Limb (tissue), 2 donors: Measurements from ENCODE around the gene ZNF337.
"Not testable (repeated sequence)": the region's sequence is repeated elsewhere in the genome, so short reads cannot be mapped to it uniquely, and the experiment has no call there.

Experiments
- DNase-seq, 2 donors: peaks; one replicate each; pipeline ENCODE4 v3.0.0-alpha.2; 2016; ENCODE audit errors: extremely low spot score in 2 of 2

Gene ZNF337

DNA sequence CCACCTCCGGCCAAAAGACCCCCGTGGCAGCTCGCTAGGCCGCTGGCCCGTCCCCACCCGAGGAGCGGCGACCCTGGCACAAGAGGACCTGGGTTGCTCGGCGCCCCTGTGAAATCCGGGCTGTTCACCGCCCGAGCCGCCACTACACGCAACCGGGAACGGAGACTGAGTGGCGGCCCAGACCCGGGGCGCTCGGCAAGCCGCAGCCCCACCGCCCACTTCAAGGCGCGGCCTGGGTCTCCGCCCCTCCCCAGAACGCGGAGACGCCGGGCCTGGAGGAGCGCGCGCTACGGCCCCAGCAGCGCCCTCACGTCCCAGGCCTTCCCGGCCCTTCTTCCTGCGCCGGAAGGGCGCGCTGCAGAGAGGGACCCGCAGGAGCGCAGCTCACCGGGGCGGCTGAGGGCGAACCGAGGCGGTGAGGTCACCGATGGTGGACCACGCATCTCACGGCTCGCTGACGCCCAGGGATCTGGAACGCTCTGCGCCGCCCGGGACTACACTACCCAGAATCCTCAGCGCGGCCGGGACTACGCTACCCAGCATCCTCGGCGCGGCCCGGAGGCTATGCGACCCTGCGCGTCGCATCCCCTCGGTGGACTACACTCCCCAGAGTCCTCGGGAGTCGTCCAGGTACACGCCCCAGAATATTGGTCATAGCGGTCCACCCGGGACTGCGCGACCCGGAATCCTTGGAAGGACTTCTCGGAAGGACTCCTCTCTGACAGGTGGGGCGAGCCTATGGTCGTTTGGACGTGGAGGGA is at the start of gene ZNF337:
TSS of gene ZNF337 (minus strand) at position 483 of the 761 bp plus-strand sequence. CDS start 10,436 bp downstream, outside the sequence.
- peak; percentile 90 to 97 for DNase-seq

DNA sequence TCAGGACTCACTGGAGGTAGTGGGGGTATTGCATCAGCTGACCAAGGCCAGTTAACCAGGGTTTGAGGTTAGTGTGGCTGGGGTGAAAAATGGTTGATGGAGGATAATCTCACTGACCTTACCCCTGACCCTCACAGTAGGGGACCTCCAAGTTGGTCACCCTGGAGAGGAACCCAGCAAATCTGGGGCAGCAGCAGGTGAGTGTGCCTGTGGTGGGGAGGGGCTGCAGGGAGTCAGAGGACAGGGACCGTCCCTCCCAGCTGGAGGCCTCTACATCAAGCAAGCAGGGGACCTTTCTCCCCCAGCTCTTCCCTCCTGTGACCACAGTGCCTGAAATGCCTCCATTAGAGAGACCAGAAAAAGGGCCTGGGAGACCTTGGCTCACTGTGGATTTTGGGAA is 49.1 kb upstream of the ZNF337 start:
- DNase-seq = no peak

DNA sequence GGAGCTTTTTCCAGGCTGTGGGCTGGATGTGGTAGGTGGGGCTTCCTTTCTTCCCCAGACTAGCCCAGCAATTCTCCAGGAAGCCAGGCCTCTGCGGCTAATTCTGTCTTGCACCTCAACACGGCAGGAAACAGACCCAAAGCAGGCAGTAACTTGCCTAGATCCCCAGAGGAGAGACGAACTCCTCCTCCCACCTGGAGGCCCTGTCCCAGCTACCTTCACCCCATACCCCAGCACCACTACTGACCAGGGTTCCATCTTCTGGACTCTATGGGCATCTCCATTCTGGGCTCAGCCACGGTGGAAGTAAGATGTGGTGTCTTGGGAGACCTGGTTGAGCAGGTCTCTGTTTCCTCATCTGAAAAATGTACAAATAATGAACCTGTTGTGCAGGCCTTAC is 48.4 kb upstream of the ZNF337 start:
- no peak for DNase-seq

DNA sequence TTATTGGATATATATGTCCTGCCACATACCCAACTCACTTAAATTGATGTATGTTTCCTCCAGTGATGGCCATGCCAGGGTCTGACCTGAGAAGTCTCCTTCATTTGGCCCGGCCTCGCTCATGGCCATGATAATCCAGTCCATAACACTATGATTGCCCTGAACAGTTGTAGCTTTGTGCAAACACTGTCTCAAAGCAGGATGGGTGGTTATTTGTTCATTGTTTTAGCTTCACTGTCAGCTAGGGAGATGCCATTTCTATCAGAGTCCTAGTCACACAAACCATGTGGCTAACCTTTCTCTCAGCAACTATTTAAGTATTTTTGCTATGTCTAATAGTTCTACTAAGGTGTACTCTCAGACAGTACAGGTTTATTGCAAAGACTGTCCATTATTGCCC is 47.6 kb upstream of the ZNF337 start:
- DNase-seq = no peak

DNA sequence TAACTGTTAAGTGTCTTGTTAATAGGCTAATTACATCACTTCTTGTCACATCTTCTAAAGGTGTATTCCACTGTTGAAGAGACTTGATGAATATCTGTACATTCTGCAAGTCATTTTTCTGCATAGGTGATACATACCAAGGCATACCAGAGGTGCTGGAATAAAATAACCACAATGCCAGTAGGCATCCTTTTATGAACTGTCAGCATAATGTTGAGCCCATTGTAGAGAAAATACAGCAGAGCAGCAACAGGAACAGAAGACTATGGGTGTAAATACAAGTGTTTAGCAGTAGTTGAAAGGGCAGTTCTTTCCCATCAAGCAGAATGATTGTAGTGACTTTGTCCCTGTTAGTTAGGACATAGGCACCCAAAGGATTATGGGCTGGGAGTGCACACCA is 44.4 kb upstream of the ZNF337 start:
- no peak for DNase-seq

DNA sequence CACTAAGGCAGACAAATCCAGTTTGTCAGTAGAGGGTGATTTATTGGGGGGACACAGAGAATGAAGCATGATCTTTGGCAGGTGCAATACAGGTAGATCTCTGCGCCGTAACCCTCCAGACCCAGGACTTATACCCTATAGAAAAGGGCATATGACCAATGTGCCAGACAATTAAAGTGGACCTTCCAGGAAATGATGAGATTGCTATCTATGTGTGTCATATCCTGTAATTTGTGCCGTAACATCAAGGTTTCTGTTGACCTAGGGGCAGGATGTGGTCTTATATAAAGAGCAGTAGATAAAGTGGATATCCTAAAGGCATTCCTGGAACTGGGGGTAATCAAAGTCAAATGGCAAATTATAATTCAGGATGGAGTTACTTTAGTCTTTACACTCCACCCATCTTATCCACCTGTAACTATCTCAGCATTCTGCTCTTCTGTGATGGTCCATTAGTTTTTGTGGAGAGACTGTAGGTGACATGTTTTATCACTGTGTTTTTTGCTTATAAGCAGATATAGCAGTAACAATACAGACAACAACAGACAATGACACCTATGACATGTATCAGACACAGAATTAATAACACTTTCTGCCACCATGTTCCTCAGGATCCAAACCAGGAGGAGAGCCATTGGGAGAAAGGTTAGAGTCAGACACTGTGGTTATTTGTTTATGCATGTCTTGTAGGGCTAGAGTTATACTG is 43.1 kb upstream of the ZNF337 start:
- DNase-seq = no peak

DNA sequence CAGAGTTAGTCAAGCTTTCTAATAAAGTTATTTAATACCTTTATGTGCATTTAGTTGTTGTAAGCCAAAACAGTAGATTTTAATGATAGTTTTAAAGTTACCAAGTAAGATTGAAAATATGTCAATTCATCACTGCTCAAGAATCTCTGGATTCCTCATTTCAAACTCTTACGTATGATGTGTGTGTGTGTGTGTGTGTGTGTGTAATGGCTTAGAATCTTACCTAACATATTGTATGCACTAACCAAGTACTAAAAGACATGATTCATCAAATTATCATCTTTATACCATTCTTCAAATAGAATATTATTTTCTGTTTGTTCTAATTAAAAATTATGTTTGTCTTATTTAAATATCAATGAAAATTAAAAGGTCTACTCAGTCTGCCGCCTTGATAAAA is 41.5 kb upstream of the ZNF337 start:
- no peak for DNase-seq

DNA sequence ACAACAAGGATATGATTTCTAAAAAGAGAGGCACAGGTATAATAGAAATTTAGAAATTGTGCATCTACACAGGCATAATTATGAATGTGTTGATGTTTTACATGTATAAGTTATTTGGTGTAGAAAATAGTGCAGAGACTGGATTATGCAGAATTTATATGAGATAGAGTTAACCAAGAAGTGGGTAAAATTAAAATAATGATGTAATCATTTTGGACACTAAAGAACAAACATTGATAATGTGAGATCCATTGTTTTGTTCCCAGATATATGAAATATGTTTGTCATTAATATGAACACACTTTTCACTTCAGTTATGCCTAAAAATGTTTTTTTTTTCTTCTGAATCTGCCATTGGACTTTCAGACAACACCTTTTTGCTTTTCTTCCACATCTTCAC is 37.2 kb upstream of the ZNF337 start:
- no peak for DNase-seq

DNA sequence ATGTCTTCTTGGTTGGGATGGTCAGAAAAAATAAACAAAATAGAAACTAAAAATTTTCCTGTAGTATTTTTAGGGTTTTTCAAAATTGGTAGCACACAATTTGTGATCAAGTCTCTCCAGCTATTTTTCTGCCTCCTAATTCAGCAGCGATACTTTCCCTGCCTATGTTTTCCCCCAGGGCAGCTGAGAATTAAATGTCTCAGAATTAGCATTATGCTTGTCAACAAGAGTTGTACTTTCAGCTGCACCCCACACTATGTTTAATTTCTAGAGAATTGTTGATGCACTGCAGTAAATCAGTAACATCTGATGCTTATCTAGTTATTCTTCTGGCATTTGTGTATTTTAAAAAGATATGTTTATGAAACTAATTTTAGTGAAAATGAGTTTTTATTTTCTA is 34.2 kb upstream of the ZNF337 start:
- no peak for DNase-seq

DNA sequence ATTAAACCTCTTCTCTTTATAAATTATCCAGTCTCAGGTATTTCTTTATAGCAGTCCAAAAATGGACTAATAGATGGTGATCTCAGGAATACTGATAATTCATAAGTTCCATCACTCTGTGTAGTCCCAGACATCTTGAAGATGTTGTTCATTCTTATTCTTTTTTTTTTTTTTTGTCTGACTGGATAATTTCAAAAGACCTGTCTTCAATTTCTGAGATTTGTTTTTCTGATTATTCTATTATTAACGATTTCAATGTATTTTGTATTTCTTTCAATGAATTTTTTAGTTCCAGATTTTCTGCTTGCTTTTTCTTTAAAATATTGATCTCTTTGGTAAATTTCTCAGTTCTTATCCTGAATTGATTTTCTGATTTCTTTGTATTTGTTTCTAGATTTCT is 29.7 kb upstream of the ZNF337 start:
- no peak for DNase-seq

DNA sequence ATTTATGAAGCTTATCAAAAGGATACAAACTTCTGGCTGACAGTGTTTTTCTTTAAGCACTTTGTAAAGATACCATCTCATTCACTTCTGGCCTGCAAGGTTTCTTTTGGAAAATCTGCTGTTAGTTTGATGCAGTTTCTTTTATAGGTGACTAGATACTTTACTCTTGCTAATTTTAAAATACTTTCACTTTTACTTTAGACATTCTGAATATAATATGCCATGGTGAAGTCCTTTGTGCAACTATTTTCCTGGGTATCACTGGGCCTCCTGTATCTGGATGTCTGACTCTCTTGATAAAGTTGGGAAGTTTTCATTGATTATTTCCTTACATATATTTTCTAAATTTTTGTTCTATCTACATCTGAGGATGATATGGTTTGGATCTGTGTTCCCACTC is 29.0 kb upstream of the ZNF337 start:
- DNase-seq = no peak

DNA sequence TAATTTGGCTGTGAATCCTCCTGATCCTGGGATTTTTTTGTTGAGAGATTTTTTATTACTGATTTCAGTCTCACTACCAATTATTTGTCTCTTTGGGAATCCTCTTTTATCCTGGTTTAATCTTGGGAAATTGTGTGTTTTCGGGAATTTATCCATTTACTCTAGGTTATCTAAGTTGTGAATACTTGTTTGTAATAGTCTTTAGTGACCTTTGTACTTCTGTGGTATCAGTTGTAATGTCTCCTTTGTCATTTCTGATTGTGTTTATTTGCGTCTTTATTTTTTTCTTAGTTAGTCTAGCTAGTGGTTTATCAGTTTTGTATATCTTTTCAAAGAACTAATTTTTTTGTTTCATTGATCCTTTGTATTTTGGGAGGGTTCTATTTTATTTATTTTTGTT is 27.3 kb upstream of the ZNF337 start:
- no peak for DNase-seq

DNA sequence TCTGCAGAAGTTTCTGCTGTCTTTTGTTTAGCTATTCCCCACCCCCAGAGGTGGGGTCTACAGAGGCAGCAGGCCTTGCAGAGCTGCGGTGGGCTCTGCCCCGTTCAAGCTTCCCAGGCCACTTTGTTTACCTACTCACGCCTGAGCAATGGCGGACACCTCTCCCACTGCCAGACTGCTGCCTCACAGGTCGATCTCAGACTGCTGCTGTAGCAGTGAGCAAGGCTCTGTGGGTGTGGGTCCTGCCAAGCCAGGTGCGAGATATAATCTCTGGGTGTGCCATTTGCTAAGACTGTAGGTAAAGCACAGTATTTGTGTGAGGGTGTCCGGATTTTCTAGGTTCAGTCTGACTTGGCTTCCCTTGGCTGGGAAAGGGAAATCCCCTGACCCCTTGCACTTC is 23.6 kb upstream of the ZNF337 start:
- DNase-seq = no peak

DNA sequence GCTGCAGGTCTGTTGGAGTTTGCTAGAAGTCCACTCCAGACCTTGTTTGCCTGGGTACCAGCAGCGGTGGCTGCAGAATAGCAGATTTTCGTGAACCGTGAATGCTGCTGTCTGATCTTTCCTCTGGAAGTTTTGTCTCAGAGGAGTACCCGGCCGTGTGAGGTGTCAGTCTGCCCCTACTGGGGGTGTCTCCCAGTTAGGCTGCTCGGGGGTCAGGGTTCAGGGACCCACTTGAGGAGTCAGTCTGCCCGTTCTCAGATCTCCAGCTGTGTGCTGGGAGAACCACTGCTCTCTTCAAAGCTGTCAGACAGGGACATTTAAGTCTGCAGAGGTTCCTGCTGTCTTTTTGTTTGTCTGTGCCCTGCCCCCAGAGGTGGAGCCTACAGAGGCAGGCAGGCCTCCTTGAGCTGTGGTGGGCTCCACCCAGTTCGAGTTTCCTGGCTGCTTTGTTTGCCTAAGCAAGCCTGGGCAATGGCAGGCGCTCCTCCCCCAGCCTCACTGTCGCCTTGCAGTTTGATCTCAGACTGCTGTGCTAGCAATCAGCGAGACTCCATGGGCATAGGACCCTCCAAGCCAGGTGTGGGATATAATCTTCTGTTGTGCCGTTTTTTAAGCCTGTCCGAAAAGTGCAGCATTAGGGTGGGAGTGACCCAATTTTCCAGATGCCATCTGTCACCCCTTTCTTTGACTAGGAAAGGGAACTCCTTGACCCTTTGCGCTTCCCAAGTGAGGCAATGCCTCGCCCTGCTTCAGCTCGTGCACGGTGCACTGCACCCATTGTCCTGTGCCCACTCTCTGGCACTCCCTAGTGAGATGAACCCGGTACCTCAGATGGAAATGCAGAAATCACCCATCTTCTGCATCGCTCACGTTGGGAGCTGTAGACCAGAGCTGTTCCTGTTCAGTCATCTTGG is 22.5 kb upstream of the ZNF337 start:
- not testable (repeated sequence) for DNase-seq

DNA sequence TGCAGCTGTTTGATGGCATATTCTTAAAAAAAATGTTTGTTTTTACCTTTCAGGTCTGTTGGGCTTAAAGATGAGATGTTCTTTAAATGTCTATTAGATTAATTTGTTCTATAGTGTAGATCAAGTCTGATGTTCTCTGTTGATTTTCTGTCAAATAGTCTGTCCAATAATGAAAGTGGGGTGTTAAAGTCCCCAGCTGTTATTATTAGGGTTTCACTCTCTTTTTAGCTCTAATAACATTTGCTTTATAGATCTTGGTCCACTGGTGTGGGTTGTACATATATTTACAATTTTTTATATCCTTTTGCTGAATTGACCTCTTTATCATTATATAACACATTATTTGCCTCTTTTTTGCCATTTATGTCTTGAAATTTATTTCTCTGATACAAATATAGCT is 11.0 kb upstream of the ZNF337 start:
- no peak for DNase-seq

DNA sequence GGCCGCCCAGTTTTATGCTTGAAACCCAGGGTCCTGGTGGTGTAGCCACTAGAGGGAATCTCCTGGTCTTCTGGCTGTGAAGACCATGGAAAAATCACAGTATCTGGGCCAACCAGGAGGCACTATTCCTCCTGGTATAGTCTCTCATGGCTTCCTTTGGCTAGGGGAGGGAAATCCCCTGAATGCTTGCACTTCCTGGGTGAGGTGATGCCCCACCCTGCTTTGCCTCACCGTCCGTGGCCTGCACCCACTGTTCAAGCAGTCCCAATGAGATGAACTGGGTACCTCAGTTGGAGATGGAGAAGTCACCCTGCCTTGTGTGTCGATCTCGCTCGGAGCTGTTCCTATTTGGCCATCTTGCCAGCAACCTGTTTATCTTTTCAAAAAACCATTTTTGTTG is 10.1 kb upstream of the ZNF337 start:
- no peak for DNase-seq

DNA sequence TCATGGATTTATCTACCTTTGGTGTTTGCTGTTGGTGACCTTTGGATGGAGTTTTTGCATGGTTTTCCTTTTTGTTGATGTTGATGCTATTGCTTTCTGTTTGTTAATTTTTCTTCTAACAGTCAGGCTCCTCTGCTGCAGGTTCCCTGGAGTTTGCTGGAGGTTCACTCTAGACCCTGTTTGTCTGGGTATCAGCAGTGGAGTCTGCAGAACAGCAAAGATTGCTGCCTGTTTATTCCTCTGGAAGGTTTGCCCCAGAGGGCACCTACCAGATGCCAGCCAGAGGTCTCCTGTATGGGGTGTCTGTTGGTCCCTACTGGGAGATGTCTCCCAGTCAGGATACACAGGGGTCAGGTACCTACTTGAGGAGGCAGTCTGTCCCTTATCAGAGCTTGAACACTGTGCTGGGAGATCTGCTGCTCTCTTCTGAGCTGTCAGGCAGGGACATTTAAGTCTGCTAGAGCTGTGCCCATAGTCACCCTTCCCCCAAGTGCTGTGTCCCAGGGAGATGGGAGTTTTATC is 9.2 kb upstream of the ZNF337 start:
- no peak for DNase-seq

DNA sequence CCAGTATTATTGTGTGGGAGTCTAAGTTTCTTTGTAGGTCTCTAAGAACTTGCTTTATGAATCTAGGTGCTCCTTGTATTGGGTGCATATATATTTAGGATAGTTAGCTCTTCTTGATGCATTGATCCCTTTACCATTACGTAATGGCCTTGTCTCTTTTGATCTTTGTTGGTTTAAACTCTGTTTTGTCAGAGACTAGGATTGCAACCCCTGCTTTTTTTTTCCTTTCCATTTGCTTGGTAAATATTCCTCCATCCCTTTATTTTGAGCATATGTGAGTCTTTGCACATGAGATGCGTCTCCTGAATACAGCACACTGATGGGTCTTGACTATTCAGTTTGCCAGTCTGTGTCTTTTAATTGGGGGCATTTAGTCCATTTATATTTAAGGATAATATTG is 7.7 kb upstream of the ZNF337 start:
- DNase-seq = not testable (repeated sequence)

DNA sequence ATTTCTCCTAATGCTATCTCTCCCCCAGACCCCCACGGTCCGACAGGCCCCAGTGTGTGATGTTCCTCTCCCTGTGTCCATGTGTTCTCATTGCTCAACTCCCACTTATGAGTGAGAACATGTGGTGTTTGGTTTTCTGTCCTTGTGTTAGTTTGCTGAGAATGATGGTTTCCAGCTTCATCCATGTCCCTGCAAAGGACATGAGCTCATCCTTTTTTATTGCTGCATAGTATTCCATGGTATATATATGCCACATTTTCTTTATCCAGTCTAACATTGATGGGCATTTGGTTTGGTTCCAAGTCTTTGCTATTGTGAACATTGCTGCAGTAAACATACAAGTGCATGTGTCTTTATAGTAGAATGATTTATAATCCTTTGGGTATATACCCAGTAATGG is 4.2 kb upstream of the ZNF337 start:
- DNase-seq = not testable (repeated sequence)

DNA sequence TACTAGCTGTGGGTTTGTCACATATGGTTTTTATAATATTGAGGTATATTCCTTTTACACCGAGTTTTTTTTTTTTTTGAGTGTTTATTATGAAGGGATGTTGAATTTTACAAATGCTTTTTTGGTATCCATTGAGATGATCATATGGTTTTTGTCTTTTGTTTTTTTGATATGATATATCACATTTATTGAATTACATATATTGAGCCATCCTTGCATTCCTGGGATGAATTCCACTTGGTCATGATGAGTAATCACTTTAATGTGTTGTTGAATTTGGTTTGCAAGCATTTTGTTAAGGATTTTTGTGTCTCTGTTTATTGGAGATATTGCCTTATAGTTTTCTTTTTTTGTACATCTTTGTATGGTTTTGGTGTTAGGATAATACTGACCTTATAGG is 3.3 kb upstream of the ZNF337 start:
- no peak for DNase-seq

DNA sequence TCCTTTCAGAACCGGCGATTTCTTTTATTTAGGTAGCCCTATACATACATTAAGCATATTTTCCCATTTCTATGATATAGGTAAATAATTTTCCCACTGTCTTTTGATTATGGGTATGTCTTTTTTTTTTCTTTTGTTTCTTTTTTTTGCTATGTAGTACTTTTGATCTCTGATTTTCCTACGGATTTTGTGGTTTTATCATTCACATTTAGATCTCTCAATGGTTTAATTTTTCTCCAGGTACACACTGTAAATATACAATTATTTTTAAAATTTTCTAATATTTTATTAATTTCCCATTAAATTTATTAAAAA is 436 bp upstream of the ZNF337 start:
- no peak for DNase-seq
